Esophagus muscularis mucosa (tissue), 3 donors: ENCODE measurements around the gene MACROD2.

Source experiments
- CTCF ChIP-seq, 3 experiments: fragments of 200-600 bp in 2 of 3; fragments of 450-650 bp in 1 of 3; sonication (generic) in 2 of 3; IDR thresholded peaks; one replicate each; pipeline ENCODE4 v1.5.1; 2017 to 2019; ENCODE audit warnings: antibody characterized with exemption in 3 of 3, mild to moderate bottlenecking in 2 of 3, moderate library complexity in 1 of 3
- POLR2A ChIP-seq: fragments of 450-650 bp; IDR thresholded peaks from one replicate; pipeline ENCODE4 v1.6.1; 2017; ENCODE audit warnings: antibody characterized with exemption, moderate library complexity, mild to moderate bottlenecking, low read depth
- POLR2AphosphoS5 ChIP-seq, 2 donors: sonication (generic); formaldehyde crosslinking; IDR thresholded peaks; one replicate each; pipeline ENCODE4 v1.6.1; 2017; ENCODE audit warnings: antibody characterized with exemption in 2 of 2

DNA sequence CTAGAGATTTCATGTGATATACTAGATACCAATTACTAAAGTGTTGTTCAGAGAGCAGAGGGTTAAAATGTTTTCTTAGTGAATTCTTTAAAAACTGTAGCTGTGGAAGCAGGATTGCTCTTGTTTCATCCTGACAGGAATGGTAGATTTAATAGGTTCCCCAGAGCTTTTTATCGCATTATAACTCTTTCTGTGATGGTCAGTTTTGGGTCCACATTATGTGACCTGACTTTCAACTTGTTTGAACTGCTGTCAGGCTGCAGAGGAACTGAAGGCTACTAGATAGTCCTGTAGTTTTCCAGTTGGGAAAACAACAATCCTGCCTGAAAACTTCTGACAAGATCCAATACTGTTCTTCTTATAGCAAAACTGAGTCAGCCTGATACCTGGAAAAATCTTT, 671.4 kb downstream of the MACROD2 start:
- TF ChIP-seq CTCF (IDR thresholded peaks at IDR 0.05): no peak
- TF ChIP-seq POLR2A: no peak
- TF ChIP-seq POLR2AphosphoS5 (IDR thresholded peaks at IDR 0.05): no peak
